H9 (cell line): ENCODE results near the gene LRMDA. TPM values are rescaled to one million over a fixed set of nuclear protein-coding genes. Genes with fewer than 3 reads are reported as not detected.

Experiments used
- DNase-seq: peaks from one replicate; pipeline ENCODE4 v3.0.0-alpha.2; 2017
- H2AFZ ChIP-seq: one replicate; pipeline ENCODE4 v1.6.1; 2013; ENCODE audit warnings: mild to moderate bottlenecking, low read length, control low read depth, moderate library complexity
- H2AK5ac ChIP-seq: 2 replicates; pipeline ENCODE4 v1.6.1; 2013; ENCODE audit warnings: low read length, control low read depth, mixed read lengths; ENCODE audit not compliant: insufficient read length
- H2BK120ac ChIP-seq: one replicate; pipeline ENCODE4 v1.6.1; 2013; ENCODE audit warnings: low read depth, mild to moderate bottlenecking, low read length, control low read depth, inconsistent platforms; ENCODE audit not compliant: poor library complexity, severe bottlenecking
- H2BK12ac ChIP-seq: 2 replicates; pipeline ENCODE4 v1.6.1; 2013; ENCODE audit warnings: low read length, control low read depth, mixed read lengths, low read depth; ENCODE audit not compliant: insufficient read length
- H2BK15ac ChIP-seq: 2 replicates; pipeline ENCODE4 v1.6.1; 2013; ENCODE audit warnings: low read depth, low read length, control low read depth
- H2BK20ac ChIP-seq: one replicate; pipeline ENCODE4 v1.6.1; 2013; ENCODE audit warnings: low read depth, mild to moderate bottlenecking, low read length, control low read depth, inconsistent platforms; ENCODE audit not compliant: poor library complexity, severe bottlenecking
- H2BK5ac ChIP-seq: 2 replicates; pipeline ENCODE4 v1.6.1; 2013; ENCODE audit warnings: low read length, control low read depth, mixed read lengths; ENCODE audit not compliant: insufficient read length
- H3K14ac ChIP-seq: 2 replicates; pipeline ENCODE4 v1.6.1; 2013; ENCODE audit warnings: low read length, control low read depth; ENCODE audit not compliant: insufficient read depth
- H3K18ac ChIP-seq: 2 replicates; pipeline ENCODE4 v1.6.1; 2013; ENCODE audit warnings: low read depth, mild to moderate bottlenecking, mixed read lengths, low read length, control low read depth; ENCODE audit not compliant: insufficient read length
- H3K23ac ChIP-seq: 2 replicates; pipeline ENCODE4 v1.6.1; 2013; ENCODE audit warnings: low read length, control low read depth, mixed read lengths, low read depth; ENCODE audit not compliant: insufficient read length
- H3K23me2 ChIP-seq: 2 replicates; pipeline ENCODE4 v1.6.1; 2013; ENCODE audit warnings: low read depth, mild to moderate bottlenecking, mixed read lengths, low read length, control low read depth; ENCODE audit not compliant: insufficient read length, poor library complexity, severe bottlenecking
- H3K27ac ChIP-seq: 2 replicates; pipeline ENCODE4 v1.5.1; 2013; ENCODE audit warnings: low read length, control low read depth, mixed read lengths, low read depth; ENCODE audit not compliant: insufficient read length
- H3K27me3 ChIP-seq: 2 replicates; pipeline ENCODE4 v1.6.1; 2013; ENCODE audit warnings: low read length, control low read depth, inconsistent platforms; ENCODE audit not compliant: insufficient read depth
- H3K4ac ChIP-seq: 2 replicates; pipeline ENCODE4 v1.6.1; 2013; ENCODE audit warnings: low read depth, mild to moderate bottlenecking, control low read depth, inconsistent platforms, low read length, moderate library complexity
- H3K4me1 ChIP-seq: 2 replicates; pipeline ENCODE4 v1.6.1; 2013; ENCODE audit warnings: low read length, control low read depth, inconsistent platforms; ENCODE audit not compliant: insufficient read depth
- H3K4me2 ChIP-seq: 2 replicates; pipeline ENCODE4 v1.6.1; 2013; ENCODE audit warnings: low read length, control low read depth, mixed read lengths; ENCODE audit not compliant: insufficient read length, insufficient read depth
- H3K56ac ChIP-seq: 2 replicates; pipeline ENCODE4 v1.6.1; 2013; ENCODE audit warnings: low read depth, mild to moderate bottlenecking, mixed read lengths, low read length, control low read depth; ENCODE audit not compliant: insufficient read length
- H3K79me1 ChIP-seq: 2 replicates; pipeline ENCODE4 v1.6.1; 2013; ENCODE audit warnings: low read depth, mild to moderate bottlenecking, moderate library complexity, low read length, control low read depth, inconsistent platforms; ENCODE audit not compliant: insufficient read depth, poor library complexity, severe bottlenecking
- H3K79me2 ChIP-seq: 2 replicates; pipeline ENCODE4 v1.6.1; 2013; ENCODE audit warnings: low read length, control low read depth, inconsistent platforms; ENCODE audit not compliant: insufficient read depth
- H3K9ac ChIP-seq: 2 replicates; pipeline ENCODE4 v1.6.1; 2013; ENCODE audit warnings: low read length, control low read depth, mixed read lengths; ENCODE audit not compliant: insufficient read length; ENCODE audit errors: extremely low read depth
- H3K9me3 ChIP-seq: one replicate; pipeline ENCODE4 v1.6.1; 2013; ENCODE audit warnings: low read depth, low read length, inconsistent platforms; ENCODE audit not compliant: control insufficient read depth
- H3T11ph ChIP-seq: one replicate; pipeline ENCODE4 v1.6.1; 2013; ENCODE audit warnings: mild to moderate bottlenecking, low read length, control low read depth, inconsistent platforms
- H4K20me1 ChIP-seq: one replicate; pipeline ENCODE4 v1.6.1; 2013; ENCODE audit not compliant: control insufficient read depth, insufficient read length, insufficient read depth
- H4K5ac ChIP-seq: 2 replicates; pipeline ENCODE4 v1.6.1; 2013; ENCODE audit warnings: low read depth, mild to moderate bottlenecking, mixed read lengths, low read length, control low read depth; ENCODE audit not compliant: insufficient read length
- H4K8ac ChIP-seq: replicated peaks from 2 replicates; pipeline ENCODE4 v1.6.1; 2013; ENCODE audit warnings: low read length, control low read depth, mixed read lengths, low read depth; ENCODE audit not compliant: insufficient read length
- H4K91ac ChIP-seq: 2 replicates; pipeline ENCODE4 v1.6.1; 2013; ENCODE audit warnings: low read depth, mild to moderate bottlenecking, moderate library complexity, mixed read lengths, low read length, control low read depth; ENCODE audit not compliant: insufficient read length
- H3K27ac Mint-ChIP-seq, 3 experiments: 2 replicates in 2 of 3; 3 replicates in 1 of 3; pipeline ENCODE4 v1.8.0; 2020 to 2021; ENCODE audit warnings: mixed read lengths in 3 of 3, mild to moderate bottlenecking in 1 of 3, moderate library complexity in 1 of 3
- H3K27me3 Mint-ChIP-seq: 2 replicates; pipeline ENCODE4 v1.8.0; 2021; ENCODE audit warnings: low read depth, mild to moderate bottlenecking, moderate library complexity, mixed read lengths
- H3K36me3 Mint-ChIP-seq, 3 experiments: 2 replicates in 2 of 3; 3 replicates in 1 of 3; pipeline ENCODE4 v1.8.0; 2020 to 2021; ENCODE audit warnings: low read depth in 3 of 3, mixed read lengths in 3 of 3; ENCODE audit not compliant: insufficient read depth in 1 of 3
- H3K4me1 Mint-ChIP-seq, 2 experiments: 2 replicates each; pipeline ENCODE4 v1.8.0; 2020; ENCODE audit warnings: mixed read lengths in 2 of 2
- H3K4me3 Mint-ChIP-seq, 2 experiments: 2 replicates in 1 of 2; 3 replicates in 1 of 2; pipeline ENCODE4 v1.8.0; 2020 to 2021; ENCODE audit warnings: mild to moderate bottlenecking in 2 of 2, mixed read lengths in 2 of 2, moderate library complexity in 1 of 2
- H3K9me3 Mint-ChIP-seq, 2 experiments: 2 replicates in 1 of 2; 3 replicates in 1 of 2; pipeline ENCODE4 v1.8.0; 2020; ENCODE audit warnings: mild to moderate bottlenecking in 2 of 2, mixed read lengths in 2 of 2, moderate library complexity in 1 of 2
- WGBS: extraction: QIAGEN DNeasy Blood & Tissue Kit; methylation state at CpG from one replicate; pipeline ENCODE4 v1.1.7; 2013; ENCODE audit warnings: missing lambda C conversion rate, low lambda C conversion rate, mixed read lengths; ENCODE audit not compliant: insufficient read length; ENCODE audit errors: extremely low coverage; 5-methylcytosine and 5-hydroxymethylcytosine counted together
- total RNA-seq: library from RNA; stranded (reverse); gene quantifications from 2 replicates; pipeline ENCODE4 v1.2.1, GENCODE V29; 2021
- TF ChIP-seq, protein P1 (sequence below): fragments of 200-600 bp; sonication (generic); conservative IDR thresholded peaks from 3 replicates; pipeline ENCODE4 v1.8.0; 2021; ENCODE audit warnings: antibody characterized with exemption, mild to moderate bottlenecking

LRMDA gene
- total RNA-seq, 1 experiment from 2014 or later = 1.8 TPM

DNA sequence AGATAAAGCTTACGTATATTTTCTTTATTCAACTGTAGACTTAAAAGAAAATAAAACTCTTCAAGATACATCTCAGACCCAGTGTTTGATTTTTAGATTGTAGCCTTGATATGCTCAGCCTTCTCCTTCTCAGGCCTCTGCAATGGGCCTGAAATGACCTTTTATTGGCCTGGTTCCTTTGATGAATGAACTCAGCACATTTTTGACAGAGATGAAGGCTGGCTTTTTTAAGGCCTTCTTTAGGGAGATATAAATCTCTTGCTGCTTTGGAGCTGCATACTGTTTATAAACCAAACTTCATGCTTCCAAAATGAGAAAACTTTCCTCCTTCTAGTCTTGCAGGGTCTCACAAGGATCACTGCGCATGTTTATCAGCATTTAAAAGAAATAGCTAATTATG is 1049.8 kb downstream of the LRMDA start:
- no peak overlapping the region for H3K27ac Mint-ChIP-seq
- Histone ChIP-seq H2BK15ac (no peak overlapping the region), H3K9me3 (no peaks in the 10 kb centered on the region), H2BK120ac (no peak overlapping the region), H4K8ac (no peak overlapping the region), H3K23me2 (no peaks in the 10 kb centered on the region), H3K56ac (no peak overlapping the region), H2BK5ac (no peak overlapping the region), H3K14ac (no peak overlapping the region), H3T11ph (no peak overlapping the region), H3K4ac (no peak overlapping the region), H2AK5ac (no peak overlapping the region), H3K4me2 (no peak overlapping the region), H3K79me1 (no peaks in the 10 kb centered on the region), H3K9ac (no peak overlapping the region), H3K79me2 (no peaks in the 10 kb centered on the region), H4K20me1 (no peaks in the 10 kb centered on the region), H2BK20ac (no peak overlapping the region), H3K4me1 (no peaks in the 10 kb centered on the region), H3K27me3 (no peaks in the 10 kb centered on the region), H4K5ac (no peak overlapping the region), H3K23ac (no peak overlapping the region), H3K18ac (no peak overlapping the region), H2BK12ac (no peak overlapping the region), H3K27ac (no peak overlapping the region), H4K91ac (no peak overlapping the region), H2AFZ (no peak overlapping the region)
- H3K27me3 Mint-ChIP-seq = peaks cover 5% of the 10 kb centered on the region
- no peaks in the 10 kb centered on the region for H3K36me3 Mint-ChIP-seq
- no peak overlapping the region for H3K4me3 Mint-ChIP-seq
- H3K9me3 Mint-ChIP-seq = no peaks in the 10 kb centered on the region; a peak in 2 of 5 replicates
- no peak for DNase-seq
- no peaks in the 10 kb centered on the region for H3K4me1 Mint-ChIP-seq
- TF ChIP-seq, protein P1, sequence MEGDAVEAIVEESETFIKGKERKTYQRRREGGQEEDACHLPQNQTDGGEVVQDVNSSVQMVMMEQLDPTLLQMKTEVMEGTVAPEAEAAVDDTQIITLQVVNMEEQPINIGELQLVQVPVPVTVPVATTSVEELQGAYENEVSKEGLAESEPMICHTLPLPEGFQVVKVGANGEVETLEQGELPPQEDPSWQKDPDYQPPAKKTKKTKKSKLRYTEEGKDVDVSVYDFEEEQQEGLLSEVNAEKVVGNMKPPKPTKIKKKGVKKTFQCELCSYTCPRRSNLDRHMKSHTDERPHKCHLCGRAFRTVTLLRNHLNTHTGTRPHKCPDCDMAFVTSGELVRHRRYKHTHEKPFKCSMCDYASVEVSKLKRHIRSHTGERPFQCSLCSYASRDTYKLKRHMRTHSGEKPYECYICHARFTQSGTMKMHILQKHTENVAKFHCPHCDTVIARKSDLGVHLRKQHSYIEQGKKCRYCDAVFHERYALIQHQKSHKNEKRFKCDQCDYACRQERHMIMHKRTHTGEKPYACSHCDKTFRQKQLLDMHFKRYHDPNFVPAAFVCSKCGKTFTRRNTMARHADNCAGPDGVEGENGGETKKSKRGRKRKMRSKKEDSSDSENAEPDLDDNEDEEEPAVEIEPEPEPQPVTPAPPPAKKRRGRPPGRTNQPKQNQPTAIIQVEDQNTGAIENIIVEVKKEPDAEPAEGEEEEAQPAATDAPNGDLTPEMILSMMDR = no peak
- WGBS = no CpG with 5 or more reads among the region's 2 CpGs
